GM12864 (cell line): ENCODE measurements around the gene KSR2.

Experiments
- DNase-seq: peaks from one replicate; pipeline ENCODE4 v3.0.0-alpha.2; 2011; ENCODE audit warnings: low read depth
- H3K4me3 ChIP-seq: 2 replicates; pipeline ENCODE4 v1.5.1; 2011; ENCODE audit warnings: mild to moderate bottlenecking, low read depth, low read length, control low read depth
- CTCF ChIP-seq: IDR thresholded peaks from 2 replicates; pipeline ENCODE4 v1.5.1; 2011; ENCODE audit warnings: low read depth, mild to moderate bottlenecking, moderate library complexity, low read length, control low read depth, inconsistent platforms; ENCODE audit errors: missing control alignments

Gene KSR2

GRCh38 chr12:117572755-117573154, 396.0 kb downstream of the KSR2 start:
- H3K4me3 ChIP-seq, result no peak overlapping the region
- DNase-seq, result no peak
- no peak for TF ChIP-seq CTCF

GRCh38 chr12:117571321-117571720, 397.5 kb downstream of the KSR2 start:
- H3K4me3 ChIP-seq, result no peak overlapping the region
- TF ChIP-seq CTCF, result no peak
- DNase-seq, result no peak

GRCh38 chr12:117570608-117571007, 398.2 kb downstream of the KSR2 start:
- H3K4me3 ChIP-seq, result no peak overlapping the region
- no peak for TF ChIP-seq CTCF
- DNase-seq, result no peak

- TF ChIP-seq CTCF, result no peak
- peak; percentile 66 for DNase-seq
- no peak overlapping the region for H3K4me3 ChIP-seq
Observed at GRCh38 chr12:117567644-117568216, 401.1 kb downstream of the KSR2 start.

GRCh38 chr12:117564881-117565280, 403.9 kb downstream of the KSR2 start:
- DNase-seq, result no peak
- no peak overlapping the region for H3K4me3 ChIP-seq
- no peak for TF ChIP-seq CTCF

GRCh38 chr12:117563706-117564105, 405.1 kb downstream of the KSR2 start:
- DNase-seq, result no peak
- TF ChIP-seq CTCF, result no peak
- H3K4me3 ChIP-seq, result no peak overlapping the region

- TF ChIP-seq CTCF, result no peak
- no peak for DNase-seq
- no peak overlapping the region for H3K4me3 ChIP-seq
Observed at GRCh38 chr12:117563007-117563406, 405.8 kb downstream of the KSR2 start.
